Measurements from ENCODE around the gene RPTOR.
"Not testable (repeated sequence)": the region's sequence is repeated elsewhere in the genome, so short reads cannot be mapped to it uniquely, and the experiment has no call there.

The RPTOR gene

DNA sequence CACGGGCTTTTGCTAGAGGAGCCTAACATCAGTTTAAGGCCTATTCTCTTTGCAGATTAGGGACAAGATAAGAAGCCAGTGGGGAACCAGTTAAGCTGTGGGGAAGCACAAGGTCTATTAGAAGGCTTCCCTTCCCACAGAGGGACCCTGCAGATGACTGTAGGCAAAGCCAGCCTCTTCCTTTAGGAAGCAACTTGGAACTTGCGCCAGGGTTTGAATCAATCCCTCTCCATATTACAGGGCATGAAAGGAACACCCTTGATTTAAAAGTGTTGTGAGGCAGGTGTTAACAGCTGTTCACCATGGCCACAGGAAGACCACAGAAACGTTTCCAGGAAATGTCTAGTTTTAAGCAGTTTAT, 77.3 kb downstream of the RPTOR start:
- Histone ChIP-seq H3K27me3 (ENCODE audit: insufficient read depth, low read length) (no peaks in the 10 kb centered on the region), H3K27ac (ENCODE audit: low read depth, low read length) (no peak overlapping the region), H3K9ac (ENCODE audit: low read depth, low read length) (no peak overlapping the region), H3K4me1 (ENCODE audit: insufficient read depth, low read length) (peaks cover 14% of the 10 kb centered on the region), H3K36me3 (ENCODE audit: insufficient read depth, low read length) (peaks cover 7% of the 10 kb centered on the region; the same call in 1 of the 2 replicates), H3K9me3 (ENCODE audit: insufficient read depth, low read depth, low read length) (no peaks in the 10 kb centered on the region), H3K4me3 (ENCODE audit: low read length) (no peak overlapping the region)
- WGBS = 66% methylated on average over 2 of the region's 3 CpGs

DNA sequence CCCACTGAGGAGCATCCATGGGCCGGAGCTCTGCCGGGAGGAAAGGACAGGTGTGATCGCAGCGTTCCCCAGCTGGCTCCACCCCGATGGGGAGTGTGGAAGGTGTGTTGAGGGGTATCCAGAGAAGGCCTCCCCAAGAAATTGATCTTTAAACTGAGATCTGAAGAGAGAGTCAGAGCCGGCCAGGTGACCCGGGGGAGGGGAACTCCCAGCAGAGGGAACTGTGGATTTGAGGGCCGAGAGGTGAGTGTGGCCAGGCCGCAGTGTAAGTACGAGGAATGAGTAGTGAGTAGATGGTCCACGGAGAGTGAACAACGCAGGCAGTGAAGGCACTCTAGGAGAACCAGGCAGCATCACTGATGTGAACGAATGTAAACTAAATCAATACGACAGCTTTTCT, 80.2 kb downstream of the RPTOR start:
- H3K4me3 ChIP-seq (ENCODE audit: low read length) = no peak overlapping the region
- no peak overlapping the region for H3K27ac ChIP-seq (ENCODE audit: low read depth, low read length)
- peaks cover 10% of the 10 kb centered on the region for H3K4me1 ChIP-seq (ENCODE audit: insufficient read depth, low read length)
- H3K36me3 ChIP-seq (ENCODE audit: insufficient read depth, low read length) = peaks cover 7% of the 10 kb centered on the region; the same call in 1 of the 2 replicates
- H3K27me3 ChIP-seq (ENCODE audit: insufficient read depth, low read length) = no peaks in the 10 kb centered on the region
- H3K9me3 ChIP-seq (ENCODE audit: insufficient read depth, low read depth, low read length) = no peaks in the 10 kb centered on the region
- WGBS = 90% methylated on average over 14 of the region's 14 CpGs
- no peak overlapping the region for H3K9ac ChIP-seq (ENCODE audit: low read depth, low read length)

DNA sequence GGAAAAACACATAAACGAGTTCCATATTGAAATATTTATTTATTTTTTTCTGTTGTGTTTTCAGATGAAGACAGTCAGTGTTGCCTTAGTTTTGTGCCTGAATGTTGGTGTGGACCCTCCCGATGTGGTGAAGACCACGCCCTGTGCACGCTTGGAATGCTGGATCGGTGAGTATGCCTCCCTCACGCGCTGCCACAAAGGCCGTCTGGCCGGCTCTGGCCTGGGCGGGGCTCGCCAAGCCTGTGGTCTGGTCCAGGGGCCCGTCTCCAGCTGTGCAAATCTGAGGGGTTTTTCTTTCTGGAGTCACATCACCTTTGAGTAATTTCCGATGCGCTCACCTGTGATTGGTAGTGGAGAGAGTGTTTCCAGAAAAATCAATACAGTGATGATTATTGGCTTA, 81.0 kb downstream of the RPTOR start:
- Histone ChIP-seq H3K4me1 (ENCODE audit: insufficient read depth, low read length) (peaks cover 6% of the 10 kb centered on the region; the same call in 1 of the 2 replicates), H3K4me3 (ENCODE audit: low read length) (no peak overlapping the region), H3K27ac (ENCODE audit: low read depth, low read length) (no peak overlapping the region), H3K27me3 (ENCODE audit: insufficient read depth, low read length) (no peaks in the 10 kb centered on the region), H3K9ac (ENCODE audit: low read depth, low read length) (no peak overlapping the region), H3K36me3 (ENCODE audit: insufficient read depth, low read length) (peaks cover 7% of the 10 kb centered on the region; the same call in 1 of the 2 replicates), H3K9me3 (ENCODE audit: insufficient read depth, low read depth, low read length) (no peaks in the 10 kb centered on the region)
- WGBS = 94% methylated on average over 14 of the region's 14 CpGs

DNA sequence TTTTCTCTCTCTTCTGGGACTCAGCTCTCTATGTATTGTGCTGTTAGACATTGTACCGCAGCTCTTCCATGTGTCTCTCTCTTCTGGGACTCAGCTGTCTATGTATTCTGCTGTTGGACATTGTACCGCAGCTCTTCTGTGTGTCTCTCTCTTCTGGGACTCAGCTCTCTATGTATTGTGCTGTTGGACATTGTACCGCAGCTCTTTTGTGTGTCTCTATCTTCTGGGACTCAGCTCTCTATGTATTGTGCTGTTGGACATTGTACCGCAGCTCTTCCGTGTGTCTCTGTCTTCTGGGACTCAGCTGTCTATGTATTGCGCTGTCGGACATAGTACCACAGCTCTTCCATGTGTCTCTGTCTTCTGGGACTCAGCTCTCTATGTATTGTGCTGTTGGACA, 84.2 kb downstream of the RPTOR start:
- H3K36me3 ChIP-seq (ENCODE audit: insufficient read depth, low read length); H3K9ac ChIP-seq (ENCODE audit: low read depth, low read length); H3K27ac ChIP-seq (ENCODE audit: low read depth, low read length); H3K9me3 ChIP-seq (ENCODE audit: insufficient read depth, low read depth, low read length); H3K4me1 ChIP-seq (ENCODE audit: insufficient read depth, low read length); H3K27me3 ChIP-seq (ENCODE audit: insufficient read depth, low read length); H3K4me3 ChIP-seq (ENCODE audit: low read length): not testable (repeated sequence)
- WGBS = 94% methylated on average over 7 of the region's 7 CpGs

DNA sequence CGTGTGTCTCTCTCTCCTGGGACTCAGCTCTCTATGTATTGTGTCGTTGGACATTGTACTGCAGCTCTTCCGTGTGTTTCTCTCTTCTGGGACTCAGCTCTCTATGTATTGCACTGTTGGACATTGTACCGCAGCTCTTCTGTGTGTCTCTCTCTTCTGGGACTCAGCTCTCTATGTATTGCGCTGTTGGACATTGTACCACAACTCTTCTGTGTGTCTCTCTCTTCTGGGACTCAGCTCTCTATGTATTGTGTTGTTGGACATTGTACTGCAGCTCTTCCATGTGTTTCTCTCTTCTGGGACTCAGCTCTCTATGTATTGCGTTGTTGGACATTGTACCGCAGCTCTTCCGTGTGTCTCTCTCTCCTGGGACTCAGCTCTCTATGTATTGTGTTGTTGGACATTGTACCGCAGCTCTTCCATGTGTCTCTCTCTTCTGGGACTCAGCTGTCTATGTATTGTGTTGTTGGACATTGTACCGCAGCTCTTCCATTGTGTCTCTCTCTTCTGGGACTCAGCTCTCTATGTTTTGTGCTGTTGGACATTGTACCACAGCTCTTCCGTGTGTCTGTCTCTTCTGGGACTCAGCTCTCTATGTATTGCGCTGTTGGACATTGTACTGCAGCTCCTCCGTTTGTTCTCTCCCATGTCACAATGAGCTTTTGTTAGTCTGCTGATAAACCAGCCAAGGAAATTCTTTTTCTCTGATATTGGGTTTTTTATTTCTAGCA, 84.8 kb downstream of the RPTOR start:
- Histone ChIP-seq H3K4me1 (ENCODE audit: insufficient read depth, low read length) (no peaks in the 10 kb centered on the region), H3K4me3 (ENCODE audit: low read length) (no peak overlapping the region)
- 97% methylated on average over 13 of the region's 13 CpGs for WGBS

DNA sequence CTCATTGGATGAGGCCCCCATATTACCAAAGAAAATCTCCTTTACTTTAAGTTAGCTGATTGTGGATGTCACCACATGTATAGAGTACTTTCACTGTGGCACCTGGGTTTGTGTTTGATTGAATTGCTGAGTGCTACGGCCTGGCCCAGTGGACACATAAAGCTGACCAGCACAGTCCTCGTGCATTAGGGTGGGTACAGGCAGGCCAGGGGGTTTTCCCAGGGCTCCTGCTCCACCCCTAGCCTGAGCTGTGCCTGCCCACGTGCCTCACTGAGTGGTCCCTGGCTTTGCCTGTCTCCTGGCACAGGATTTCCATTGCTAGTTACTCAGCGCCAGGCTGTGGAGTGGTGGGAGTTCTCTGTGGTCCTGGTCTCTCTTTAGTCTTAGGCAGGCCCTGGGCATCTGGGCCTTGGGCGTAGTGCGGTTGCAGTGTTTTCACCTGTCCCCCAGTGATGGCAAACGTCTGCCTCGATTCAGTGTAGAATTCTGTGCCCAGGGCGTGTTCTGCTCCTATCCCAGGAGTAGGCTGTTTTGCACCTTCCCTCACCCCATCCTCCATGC, 86.0 kb downstream of the RPTOR start:
- no peaks in the 10 kb centered on the region for H3K4me1 ChIP-seq (ENCODE audit: insufficient read depth, low read length)
- no peak overlapping the region for H3K4me3 ChIP-seq (ENCODE audit: low read length)
- 91% methylated on average over 9 of the region's 9 CpGs for WGBS
- H3K9me3 ChIP-seq (ENCODE audit: insufficient read depth, low read depth, low read length) = no peaks in the 10 kb centered on the region
- peaks cover 7% of the 10 kb centered on the region; the same call in 1 of the 2 replicates for H3K36me3 ChIP-seq (ENCODE audit: insufficient read depth, low read length)
- no peak overlapping the region for H3K27ac ChIP-seq (ENCODE audit: low read depth, low read length)
- H3K9ac ChIP-seq (ENCODE audit: low read depth, low read length) = no peak overlapping the region
- H3K27me3 ChIP-seq (ENCODE audit: insufficient read depth, low read length) = no peaks in the 10 kb centered on the region

More for the DNA sequence above, 84.8 kb downstream of the RPTOR start:
- no peaks in the 10 kb centered on the region for H3K27me3 ChIP-seq (ENCODE audit: insufficient read depth, low read length)
- H3K36me3 ChIP-seq (ENCODE audit: insufficient read depth, low read length) = peaks cover 7% of the 10 kb centered on the region; the same call in 1 of the 2 replicates
- no peak overlapping the region for H3K27ac ChIP-seq (ENCODE audit: low read depth, low read length)
- H3K9ac ChIP-seq (ENCODE audit: low read depth, low read length) = no peak overlapping the region
- H3K9me3 ChIP-seq (ENCODE audit: insufficient read depth, low read depth, low read length) = no peaks in the 10 kb centered on the region

DNA sequence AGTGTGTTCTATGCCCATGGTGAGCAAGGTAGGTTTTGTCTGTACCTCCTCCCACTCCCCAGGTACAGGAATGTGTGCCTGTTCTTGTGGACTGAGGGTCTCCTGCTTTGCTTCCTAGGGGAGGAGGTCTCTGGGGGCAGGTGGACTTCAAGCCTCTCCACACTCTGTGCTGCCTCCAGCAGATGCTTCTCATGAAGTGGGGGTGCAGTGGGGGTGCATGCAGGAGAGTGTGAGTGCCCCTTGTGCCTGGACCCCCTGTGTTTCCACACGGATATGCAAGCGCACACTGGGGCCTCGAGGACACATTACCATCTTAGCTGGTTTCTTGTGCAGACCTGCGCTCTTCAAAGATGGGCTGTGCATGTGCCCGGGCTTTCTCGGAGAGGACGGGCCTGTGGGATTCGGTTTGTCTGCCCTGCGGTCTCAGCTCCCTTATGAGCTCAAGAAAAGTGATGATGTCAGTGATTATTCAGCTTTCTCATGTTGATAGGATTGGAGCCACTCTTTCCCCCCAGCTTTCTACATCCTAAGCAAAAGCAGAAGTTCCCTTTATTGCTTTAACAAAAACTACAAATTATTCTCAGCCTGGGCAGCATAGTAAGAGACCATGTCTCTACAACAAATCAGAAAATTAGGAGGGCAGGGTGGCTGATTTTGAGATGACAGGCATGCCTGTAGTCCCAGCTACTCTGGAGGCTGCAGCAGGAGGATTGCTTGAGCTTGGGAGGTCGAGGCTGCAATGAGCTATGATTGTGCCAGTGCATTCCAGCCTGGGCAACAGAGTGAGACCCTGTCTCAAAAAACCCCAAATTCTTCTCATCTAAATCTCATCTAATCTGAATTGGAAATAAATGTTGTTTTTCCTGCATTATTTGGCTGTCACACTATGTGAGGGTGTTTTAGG, 86.8 kb downstream of the RPTOR start:
- Histone ChIP-seq H3K9me3 (ENCODE audit: insufficient read depth, low read depth, low read length) (no peaks in the 10 kb centered on the region), H3K4me3 (ENCODE audit: low read length) (no peak overlapping the region), H3K36me3 (ENCODE audit: insufficient read depth, low read length) (peaks cover 4% of the 10 kb centered on the region; the same call in 1 of the 2 replicates), H3K9ac (ENCODE audit: low read depth, low read length) (no peak overlapping the region), H3K27me3 (ENCODE audit: insufficient read depth, low read length) (no peaks in the 10 kb centered on the region), H3K4me1 (ENCODE audit: insufficient read depth, low read length) (no peaks in the 10 kb centered on the region), H3K27ac (ENCODE audit: low read depth, low read length) (no peak overlapping the region)
- 91% methylated on average over 10 of the region's 10 CpGs for WGBS

DNA sequence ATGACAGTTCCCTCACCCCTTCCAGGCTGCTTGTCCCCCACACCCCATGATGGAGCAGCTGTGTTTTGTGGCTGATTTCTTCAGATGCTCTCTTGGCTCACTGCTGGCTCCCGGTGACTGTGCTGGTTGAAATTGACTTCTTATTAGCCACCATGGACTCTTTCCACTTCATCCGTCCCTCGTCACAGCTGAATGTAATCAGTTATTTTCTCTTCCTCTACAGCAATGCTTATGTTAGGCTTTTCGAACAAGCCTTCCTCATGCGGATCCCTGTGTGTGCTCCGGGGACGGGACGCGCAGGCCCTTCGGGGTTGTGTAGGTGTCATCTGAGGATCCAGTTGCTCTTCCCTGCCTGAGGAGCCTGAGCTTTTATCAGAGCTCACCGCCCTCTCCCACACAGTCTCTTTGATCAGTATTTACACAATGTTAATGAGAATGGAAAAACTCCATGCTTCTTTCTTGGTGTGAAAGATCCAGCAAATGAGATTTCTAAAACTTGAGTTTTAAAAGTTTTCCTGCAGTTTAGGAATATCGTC, 87.5 kb downstream of the RPTOR start:
- Histone ChIP-seq H3K36me3 (ENCODE audit: insufficient read depth, low read length) (no peaks in the 10 kb centered on the region), H3K4me1 (ENCODE audit: insufficient read depth, low read length) (no peaks in the 10 kb centered on the region), H3K27ac (ENCODE audit: low read depth, low read length) (no peak overlapping the region), H3K9ac (ENCODE audit: low read depth, low read length) (no peak overlapping the region), H3K27me3 (ENCODE audit: insufficient read depth, low read length) (no peaks in the 10 kb centered on the region), H3K4me3 (ENCODE audit: low read length) (no peak overlapping the region), H3K9me3 (ENCODE audit: insufficient read depth, low read depth, low read length) (no peaks in the 10 kb centered on the region)
- 77% methylated on average over 11 of the region's 12 CpGs for WGBS

DNA sequence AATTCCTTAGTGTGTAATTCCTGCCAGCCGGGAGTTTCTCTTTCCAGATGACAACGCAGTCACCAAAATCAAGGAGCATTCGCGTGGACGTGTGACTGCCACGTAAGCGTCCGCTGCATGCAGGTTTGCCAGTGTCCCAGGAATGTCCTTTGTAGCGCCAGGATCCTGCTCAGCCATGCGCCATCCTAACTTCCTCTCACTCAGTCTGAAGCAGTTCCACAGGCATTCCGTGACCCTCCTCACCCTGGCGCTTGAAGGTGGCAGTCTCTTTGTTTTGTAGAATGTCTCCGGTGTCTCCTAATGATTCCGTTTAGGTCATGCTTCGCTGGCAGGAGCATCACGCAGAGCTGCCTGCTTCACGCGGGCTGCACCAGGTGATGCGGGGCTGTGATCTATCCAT, 88.6 kb downstream of the RPTOR start:
- H3K27me3 ChIP-seq (ENCODE audit: insufficient read depth, low read length) = no peaks in the 10 kb centered on the region
- H3K4me3 ChIP-seq (ENCODE audit: low read length) = no peak overlapping the region
- H3K9me3 ChIP-seq (ENCODE audit: insufficient read depth, low read depth, low read length) = no peaks in the 10 kb centered on the region
- no peak overlapping the region for H3K27ac ChIP-seq (ENCODE audit: low read depth, low read length)
- no peaks in the 10 kb centered on the region for H3K4me1 ChIP-seq (ENCODE audit: insufficient read depth, low read length)
- no peaks in the 10 kb centered on the region for H3K36me3 ChIP-seq (ENCODE audit: insufficient read depth, low read length)
- 94% methylated on average over 19 of the region's 19 CpGs for WGBS
- H3K9ac ChIP-seq (ENCODE audit: low read depth, low read length) = no peak overlapping the region

DNA sequence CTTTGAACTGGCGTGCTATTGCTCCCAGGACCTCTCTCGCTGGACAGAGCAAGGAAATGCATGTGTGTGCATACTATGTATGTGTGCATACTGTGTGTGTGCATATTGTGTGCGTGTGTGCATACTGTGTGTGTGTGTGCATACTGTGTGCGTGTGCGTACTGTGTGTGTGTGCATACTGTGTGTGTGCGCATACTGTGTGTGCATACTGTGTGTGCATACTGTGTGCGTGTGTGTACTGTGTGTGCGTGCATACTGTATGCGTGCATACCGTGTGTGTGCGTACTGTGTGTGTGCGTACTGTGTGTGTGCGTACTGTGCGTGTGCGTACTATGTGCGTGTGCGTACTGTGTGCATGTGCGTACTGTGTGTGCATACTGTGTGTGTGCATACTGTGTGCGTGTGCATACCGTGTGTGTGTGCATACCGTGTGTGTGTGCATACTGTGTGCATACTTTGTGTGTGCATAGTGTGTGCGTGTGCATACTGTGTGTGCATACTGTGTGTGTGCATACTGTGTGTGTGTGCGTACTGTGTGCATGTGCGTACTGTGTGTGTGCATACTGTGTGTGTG, 89.4 kb downstream of the RPTOR start:
- Histone ChIP-seq H3K9me3 (ENCODE audit: insufficient read depth, low read depth, low read length) (no peaks in the 10 kb centered on the region), H3K9ac (ENCODE audit: low read depth, low read length) (no peak overlapping the region), H3K27ac (ENCODE audit: low read depth, low read length) (no peak overlapping the region), H3K27me3 (ENCODE audit: insufficient read depth, low read length) (no peaks in the 10 kb centered on the region), H3K4me3 (ENCODE audit: low read length) (no peak overlapping the region), H3K4me1 (ENCODE audit: insufficient read depth, low read length) (no peaks in the 10 kb centered on the region), H3K36me3 (ENCODE audit: insufficient read depth, low read length) (no peaks in the 10 kb centered on the region)
- WGBS = 95% methylated on average over 24 of the region's 24 CpGs
